Measurements from ENCODE around the gene NPR3. TPM values are rescaled to one million over a fixed set of nuclear protein-coding genes. Genes with fewer than 3 reads are reported as not detected.

NPR3 gene
- total RNA-seq, 1 donor from 2014 or later, result 14.7 TPM

GRCh38 chr5:32722957-32723356 is 11.8 kb downstream of the NPR3 start:
- Histone ChIP-seq H3K4me3 (no peak overlapping the region), H3K9me3 (no peaks in the 10 kb centered on the region), H3K4me1 (no peaks in the 10 kb centered on the region), H3K27ac (no peak overlapping the region), H3K27me3 (no peaks in the 10 kb centered on the region), H3K36me3 (no peaks in the 10 kb centered on the region)
- DNase-seq (ENCODE audit: extremely low spot score in 2 of 2), result no peak
- intact Hi-C loops (cut with DNase I), result no loop called here
- TF ChIP-seq CTCF (IDR thresholded peaks at IDR 0.05), result no peak
- no peak for TF ChIP-seq POLR2A (IDR thresholded peaks at IDR 0.05)
- TF ChIP-seq POLR2AphosphoS5 (IDR thresholded peaks at IDR 0.05; ENCODE audit: insufficient read depth in 1 of 2, low read depth in 1 of 2), result no peak

GRCh38 chr5:32724526-32724925 is 13.4 kb downstream of the NPR3 start:
- H3K36me3 ChIP-seq, result no peaks in the 10 kb centered on the region
- H3K27me3 ChIP-seq, result no peaks in the 10 kb centered on the region
- no peak overlapping the region for H3K27ac ChIP-seq
- no peak overlapping the region for H3K4me3 ChIP-seq
- no peak for DNase-seq (ENCODE audit: extremely low spot score in 2 of 2)
- intact Hi-C loops (cut with DNase I), result no loop called here
- no peaks in the 10 kb centered on the region for H3K4me1 ChIP-seq
- H3K9me3 ChIP-seq, result no peaks in the 10 kb centered on the region
- TF ChIP-seq POLR2A (IDR thresholded peaks at IDR 0.05), result no peak
- no peak for TF ChIP-seq CTCF (IDR thresholded peaks at IDR 0.05)
- TF ChIP-seq POLR2AphosphoS5 (IDR thresholded peaks at IDR 0.05; ENCODE audit: insufficient read depth in 1 of 2, low read depth in 1 of 2), result no peak

- no peak for TF ChIP-seq POLR2A (IDR thresholded peaks at IDR 0.05)
- no peak for TF ChIP-seq CTCF (IDR thresholded peaks at IDR 0.05)
- no peak for TF ChIP-seq POLR2AphosphoS5 (IDR thresholded peaks at IDR 0.05; ENCODE audit: insufficient read depth in 1 of 2, low read depth in 1 of 2)
- no peak overlapping the region for H3K4me3 ChIP-seq
- DNase-seq (ENCODE audit: extremely low spot score in 2 of 2), result no peak
- intact Hi-C loops (cut with DNase I), result no loop called here
- H3K9me3 ChIP-seq, result no peaks in the 10 kb centered on the region
- no peaks in the 10 kb centered on the region for H3K4me1 ChIP-seq
- H3K27me3 ChIP-seq, result no peaks in the 10 kb centered on the region
- no peaks in the 10 kb centered on the region for H3K36me3 ChIP-seq
- no peak overlapping the region for H3K27ac ChIP-seq
Measured at GRCh38 chr5:32726086-32726557, 15.0 kb downstream of the NPR3 start.

- TF ChIP-seq CTCF (IDR thresholded peaks at IDR 0.05) (no peak), POLR2A (IDR thresholded peaks at IDR 0.05) (no peak), POLR2AphosphoS5 (IDR thresholded peaks at IDR 0.05; ENCODE audit: insufficient read depth in 1 of 2, low read depth in 1 of 2) (no peak)
Measured at GRCh38 chr5:32729651-32730050, 18.5 kb downstream of the NPR3 start.

GRCh38 chr5:32733590-32734340 is 22.6 kb downstream of the NPR3 start:
- Histone ChIP-seq H3K27me3 (no peaks in the 10 kb centered on the region), H3K9me3 (no peaks in the 10 kb centered on the region), H3K27ac (no peak overlapping the region), H3K36me3 (no peaks in the 10 kb centered on the region), H3K4me1 (no peaks in the 10 kb centered on the region), H3K4me3 (no peak overlapping the region)
- intact Hi-C loops (cut with DNase I), result no loop called here
- no peak for DNase-seq (ENCODE audit: extremely low spot score in 2 of 2)
- TF ChIP-seq POLR2A (IDR thresholded peaks at IDR 0.05) (no peak), CTCF (IDR thresholded peaks at IDR 0.05) (no peak), POLR2AphosphoS5 (IDR thresholded peaks at IDR 0.05; ENCODE audit: insufficient read depth in 1 of 2, low read depth in 1 of 2) (no peak)

More at GRCh38 chr5:32729651-32730050, 18.5 kb downstream of the NPR3 start:
- H3K9me3 ChIP-seq, result no peaks in the 10 kb centered on the region
- DNase-seq (ENCODE audit: extremely low spot score in 2 of 2), result no peak
- no peak overlapping the region for H3K4me3 ChIP-seq
- no peaks in the 10 kb centered on the region for H3K4me1 ChIP-seq
- H3K36me3 ChIP-seq, result no peaks in the 10 kb centered on the region
- no peak overlapping the region for H3K27ac ChIP-seq
- no peaks in the 10 kb centered on the region for H3K27me3 ChIP-seq
- intact Hi-C loops (cut with DNase I), result no loop called here
